Body of pancreas (tissue), 4 donors: ENCODE data around the gene AGBL4. TPM values are rescaled to one million over a fixed set of nuclear protein-coding genes. Genes with fewer than 3 reads are reported as not detected.

ENCODE experiments used
- ATAC-seq: fragments of 150-250 bp; one replicate; pipeline ENCODE4 v1.9.1; 2016
- DNase-seq, 4 donors: peaks; one replicate each; pipeline ENCODE4 v3.0.0-alpha.2; 2019
- H3K27ac ChIP-seq, 4 donors: fragments of 200-600 bp; sonication (generic); 1 replicate in 3 of 4; 2 replicates in 1 of 4; pipeline versions ENCODE4 v1.5.1 to v1.6.1; 2016 to 2019; ENCODE audit warnings: mild to moderate bottlenecking in 1 of 4, mixed read lengths in 1 of 4, moderate library complexity in 1 of 4
- H3K27me3 ChIP-seq, 2 donors: fragments of 200-600 bp; sonication (generic); one replicate each; pipeline ENCODE4 v1.6.0; 2016; ENCODE audit warnings: mild to moderate bottlenecking in 1 of 2
- H3K36me3 ChIP-seq, 2 donors: fragments of 200-600 bp; sonication (generic); replicated peaks in 1 of 2; 2 replicates each; pipeline ENCODE4 v1.5.1; 2016; ENCODE audit warnings: low read depth in 2 of 2; ENCODE audit not compliant: insufficient read depth in 1 of 2
- H3K4me1 ChIP-seq: fragments of 200-600 bp; sonication (generic); one replicate; pipeline ENCODE4 v1.6.0; 2016
- H3K4me3 ChIP-seq, 2 donors: fragments of 200-600 bp; sonication (generic); 1 replicate in 1 of 2; 2 replicates in 1 of 2; pipeline ENCODE4 v1.5.1; 2016 to 2019
- H3K9me3 ChIP-seq, 3 donors: fragments of 200-600 bp; sonication (generic); 1 replicate in 2 of 3; 2 replicates in 1 of 3; pipeline ENCODE4 v1.5.1; 2016
- POLR2A ChIP-seq, 3 donors: fragments of 450-650 bp; IDR thresholded peaks; one replicate each; pipeline ENCODE4 v1.6.1; 2016; ENCODE audit warnings: antibody characterized with exemption in 3 of 3, mild to moderate bottlenecking in 2 of 3
- WGBS, 2 donors: methylation state at CpG; one replicate each; pipeline ENCODE4 v1.1.5; 2017; 5-methylcytosine and 5-hydroxymethylcytosine counted together
- intact Hi-C: fragments of 100-400 bp; cut with DNase I; formaldehyde crosslinking; loops from one replicate; pipeline ENCODE4 v1.15.1; 2023
- total RNA-seq, 2 donors: library from RNA; depleted of rRNA; stranded (reverse); fragments of >200 nt; gene quantifications; one replicate each; pipeline ENCODE4 v1.1.0, GENCODE V29; 2016
- TF ChIP-seq, protein P1 (sequence below), 7 experiments: fragments of 450-650 bp in 4 of 7; fragments of 200-600 bp in 3 of 7; sonication (generic) in 3 of 7; IDR thresholded peaks; one replicate each; pipeline ENCODE4 v1.5.1; 2016 to 2019; ENCODE audit warnings: antibody characterized with exemption in 7 of 7

The AGBL4 gene
- total RNA-seq, 2 donors from 2014 or later, result 0.33 to 0.78 TPM

DNA sequence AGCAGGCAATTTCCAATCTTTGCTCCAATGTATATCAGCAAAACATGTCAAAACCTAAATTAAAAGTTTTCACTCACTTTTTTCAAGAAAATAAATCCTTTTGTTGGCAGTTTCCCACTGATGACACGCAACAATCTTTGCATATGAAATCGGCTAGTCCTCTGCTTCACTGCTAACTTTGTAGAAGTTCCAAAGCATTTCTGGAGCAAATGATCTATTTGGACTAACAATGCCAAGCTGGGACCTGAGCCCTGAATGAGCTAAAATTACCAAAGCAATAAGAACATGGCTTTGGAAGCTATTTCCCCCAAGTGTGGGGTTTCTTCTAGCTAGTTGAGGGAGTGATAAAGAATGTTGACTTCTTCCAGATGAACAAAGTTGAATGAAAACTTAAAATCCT lies 1252.2 kb downstream of the AGBL4 start:
- Histone ChIP-seq H3K4me3 (no peak overlapping the region), H3K4me1 (peaks cover 20% of the 10 kb centered on the region), H3K27ac (no peak overlapping the region), H3K27me3 (no peaks in the 10 kb centered on the region), H3K9me3 (no peaks in the 10 kb centered on the region), H3K36me3 (no peaks in the 10 kb centered on the region)
- TF ChIP-seq POLR2A (IDR thresholded peaks at IDR 0.05), result no peak
- TF ChIP-seq, protein P1, sequence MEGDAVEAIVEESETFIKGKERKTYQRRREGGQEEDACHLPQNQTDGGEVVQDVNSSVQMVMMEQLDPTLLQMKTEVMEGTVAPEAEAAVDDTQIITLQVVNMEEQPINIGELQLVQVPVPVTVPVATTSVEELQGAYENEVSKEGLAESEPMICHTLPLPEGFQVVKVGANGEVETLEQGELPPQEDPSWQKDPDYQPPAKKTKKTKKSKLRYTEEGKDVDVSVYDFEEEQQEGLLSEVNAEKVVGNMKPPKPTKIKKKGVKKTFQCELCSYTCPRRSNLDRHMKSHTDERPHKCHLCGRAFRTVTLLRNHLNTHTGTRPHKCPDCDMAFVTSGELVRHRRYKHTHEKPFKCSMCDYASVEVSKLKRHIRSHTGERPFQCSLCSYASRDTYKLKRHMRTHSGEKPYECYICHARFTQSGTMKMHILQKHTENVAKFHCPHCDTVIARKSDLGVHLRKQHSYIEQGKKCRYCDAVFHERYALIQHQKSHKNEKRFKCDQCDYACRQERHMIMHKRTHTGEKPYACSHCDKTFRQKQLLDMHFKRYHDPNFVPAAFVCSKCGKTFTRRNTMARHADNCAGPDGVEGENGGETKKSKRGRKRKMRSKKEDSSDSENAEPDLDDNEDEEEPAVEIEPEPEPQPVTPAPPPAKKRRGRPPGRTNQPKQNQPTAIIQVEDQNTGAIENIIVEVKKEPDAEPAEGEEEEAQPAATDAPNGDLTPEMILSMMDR (IDR thresholded peaks at IDR 0.05), result no peak
- intact Hi-C loops, result no loop called here
- 74 to 84% methylated on average over 2 of the region's 2 CpGs for WGBS, 2 donors
- ATAC-seq, result no peak
- DNase-seq, result no peak

DNA sequence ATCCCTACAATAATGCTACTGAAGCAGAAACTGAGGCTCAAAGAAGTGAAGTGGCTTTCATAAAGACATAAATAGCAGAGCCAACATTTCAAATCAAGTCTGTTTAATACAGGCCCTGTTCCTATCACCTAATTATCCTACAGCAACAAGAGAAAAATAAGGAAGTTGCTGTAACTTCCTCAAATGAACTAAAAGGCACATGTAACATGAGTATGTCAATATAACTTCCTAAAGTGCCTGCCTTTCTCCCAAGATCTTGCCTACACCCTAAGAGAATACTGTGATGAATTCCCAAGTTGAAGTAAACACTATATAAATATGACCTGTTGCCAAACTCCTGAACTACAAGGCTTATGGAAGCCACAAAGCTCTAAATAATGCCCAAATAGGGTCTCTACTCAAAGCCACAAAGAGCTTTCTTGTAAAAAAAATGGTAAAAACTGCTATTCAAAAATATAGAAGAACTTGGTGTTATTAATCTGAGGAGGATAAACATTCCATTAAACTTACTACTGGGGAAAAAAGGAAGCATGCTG lies 1255.7 kb downstream of the AGBL4 start:
- no peak for ATAC-seq
- H3K36me3 ChIP-seq, result no peaks in the 10 kb centered on the region
- H3K27ac ChIP-seq, result no peak overlapping the region
- peaks cover 8% of the 10 kb centered on the region for H3K4me1 ChIP-seq
- no peak for TF ChIP-seq POLR2A (IDR thresholded peaks at IDR 0.05)
- TF ChIP-seq, protein P1 (IDR thresholded peaks at IDR 0.05), result no peak
- H3K27me3 ChIP-seq, result no peaks in the 10 kb centered on the region
- intact Hi-C loops, result no loop called here
- H3K9me3 ChIP-seq, result no peaks in the 10 kb centered on the region
- DNase-seq, result no peak
- no peak overlapping the region for H3K4me3 ChIP-seq

DNA sequence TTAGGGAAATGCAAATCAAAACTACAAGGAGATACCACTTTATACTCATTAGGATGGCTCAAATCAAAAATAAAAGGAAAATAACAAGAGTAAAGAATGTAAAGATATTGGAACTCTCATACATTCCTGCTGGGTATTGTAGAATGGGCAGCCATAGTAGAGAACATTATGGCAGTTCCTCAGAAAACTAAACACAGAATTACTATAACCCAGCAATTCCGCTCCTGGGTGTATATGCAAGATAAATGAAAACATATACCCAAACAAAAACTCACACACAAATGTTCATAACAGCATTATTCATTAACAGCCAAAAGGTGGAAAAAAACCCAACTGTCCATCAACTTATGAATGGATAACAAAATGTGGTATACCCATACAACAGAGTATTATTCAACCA lies 1258.4 kb downstream of the AGBL4 start:
- Histone ChIP-seq H3K27ac (no peak overlapping the region), H3K4me1 (no peaks in the 10 kb centered on the region), H3K27me3 (no peaks in the 10 kb centered on the region), H3K9me3 (no peaks in the 10 kb centered on the region), H3K4me3 (no peak overlapping the region), H3K36me3 (no peaks in the 10 kb centered on the region)
- DNase-seq (no peak), ATAC-seq (no peak)
- 93 to 100% methylated on average over 1 of the region's 1 CpG for WGBS, 2 donors
- no peak for TF ChIP-seq POLR2A (IDR thresholded peaks at IDR 0.05)
- TF ChIP-seq, protein P1 (IDR thresholded peaks at IDR 0.05), result no peak
- intact Hi-C loops, result no loop called here

DNA sequence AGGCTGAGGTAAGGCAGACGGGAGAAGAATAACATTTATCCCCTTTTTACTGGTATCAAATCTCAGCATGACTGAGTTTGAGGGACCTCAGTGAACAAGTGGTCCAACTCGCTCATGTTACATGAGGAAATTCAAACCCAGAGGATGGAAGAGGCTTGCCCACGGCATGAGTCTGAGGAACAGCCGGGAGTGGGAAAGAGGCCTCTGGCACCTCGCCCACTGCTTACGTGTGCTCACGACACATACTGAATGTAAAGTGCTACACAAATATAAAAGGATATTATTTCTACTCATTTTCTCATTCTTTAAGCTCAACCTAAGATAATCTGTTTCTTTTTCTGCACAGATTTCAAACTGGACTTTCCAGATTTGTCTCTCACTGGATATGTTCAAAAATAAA lies 1261.8 kb downstream of the AGBL4 start:
- Histone ChIP-seq H3K27ac (no peak overlapping the region), H3K27me3 (no peaks in the 10 kb centered on the region), H3K4me1 (no peaks in the 10 kb centered on the region), H3K4me3 (no peak overlapping the region), H3K36me3 (peaks cover 0 to 3% of the 10 kb centered on the region in 2 donors), H3K9me3 (no peaks in the 10 kb centered on the region)
- ATAC-seq (no peak), DNase-seq (no peak)
- 84 to 88% methylated on average over 7 of the region's 7 CpGs for WGBS, 2 donors
- TF ChIP-seq, protein P1 (IDR thresholded peaks at IDR 0.05), result no peak
- TF ChIP-seq POLR2A (IDR thresholded peaks at IDR 0.05), result no peak
- intact Hi-C loops, result no loop called here

DNA sequence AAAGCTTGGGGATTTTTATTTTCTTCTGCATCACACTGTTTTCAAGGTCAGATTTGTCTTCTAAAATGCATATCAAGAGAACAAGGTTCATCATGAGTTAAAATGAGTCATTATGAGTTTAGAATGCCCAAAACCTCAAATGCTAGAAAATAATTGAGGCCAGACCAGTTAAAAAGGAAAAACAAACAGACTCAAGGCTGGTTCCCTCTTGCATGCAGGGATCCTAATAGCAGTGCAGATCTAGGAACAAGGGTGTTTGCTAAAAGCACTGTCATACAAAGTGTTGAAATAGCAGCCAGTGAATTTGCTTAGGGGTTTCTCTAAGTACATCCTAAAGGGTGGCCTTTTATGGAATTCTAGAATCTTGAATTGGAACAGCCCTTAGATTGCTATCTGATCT lies 1262.3 kb downstream of the AGBL4 start:
- Histone ChIP-seq H3K36me3 (peaks cover 0 to 3% of the 10 kb centered on the region in 2 donors), H3K9me3 (no peaks in the 10 kb centered on the region), H3K4me3 (no peak overlapping the region), H3K27me3 (no peaks in the 10 kb centered on the region), H3K4me1 (no peaks in the 10 kb centered on the region), H3K27ac (no peak overlapping the region)
- TF ChIP-seq, protein P1 (IDR thresholded peaks at IDR 0.05), result no peak
- no peak for TF ChIP-seq POLR2A (IDR thresholded peaks at IDR 0.05)
- no peak for DNase-seq
- intact Hi-C loops, result no loop called here
- ATAC-seq, result no peak
